Esophagus squamous epithelium (tissue), 5 donors: ENCODE data around the gene ZMIZ2. TPM values are rescaled to one million over a fixed set of nuclear protein-coding genes. Genes with fewer than 3 reads are reported as not detected.
"Not testable (repeated sequence)": the region's sequence is repeated elsewhere in the genome, so short reads cannot be mapped to it uniquely, and the experiment has no call there.

Source experiments
- DNase-seq: peaks from one replicate; lab custom pipeline; 2025; lab: John Stamatoyannopoulos, UW
- H3K27ac ChIP-seq, 4 donors: fragments of 200-600 bp; sonication (generic); one replicate each; pipeline ENCODE4 v1.5.1; 2016 to 2019; ENCODE audit warnings: mild to moderate bottlenecking in 1 of 4
- H3K27me3 ChIP-seq, 4 donors: fragments of 200-600 bp; sonication (generic); 1 replicate in 3 of 4; 2 replicates in 1 of 4; pipeline versions ENCODE4 v1.5.1 to v1.6.0; 2017 to 2021; ENCODE audit warnings: antibody characterized with exemption in 1 of 4
- H3K36me3 ChIP-seq, 3 donors: fragments of 200-600 bp; sonication (generic); one replicate each; pipeline ENCODE4 v1.5.1; 2016 to 2019
- H3K4me1 ChIP-seq, 3 donors: fragments of 200-600 bp; sonication (generic); one replicate each; pipeline ENCODE4 v1.5.1; 2017 to 2019
- H3K4me3 ChIP-seq, 4 donors: fragments of 200-600 bp; sonication (generic); 1 replicate in 3 of 4; 2 replicates in 1 of 4; pipeline ENCODE4 v1.5.1; 2016 to 2019; ENCODE audit warnings: mild to moderate bottlenecking in 2 of 4, moderate library complexity in 1 of 4
- H3K9me3 ChIP-seq, 3 donors: fragments of 200-600 bp; sonication (generic); one replicate each; pipeline ENCODE4 v1.5.1; 2016 to 2019
- POLR2A ChIP-seq, 4 donors: fragments of 450-650 bp; IDR thresholded peaks; one replicate each; pipeline ENCODE4 v1.6.1; 2017; ENCODE audit warnings: antibody characterized with exemption in 4 of 4, mild to moderate bottlenecking in 4 of 4, moderate library complexity in 3 of 4
- WGBS, 2 donors: methylation state at CpG; one replicate each; pipeline ENCODE4 v1.1.5; 2018; 5-methylcytosine and 5-hydroxymethylcytosine counted together
- intact Hi-C: fragments of 100-400 bp; cut with DNase I; formaldehyde crosslinking; loops from one replicate; pipeline ENCODE4 v1.15.0; 2022
- total RNA-seq, 4 donors: library from RNA; depleted of rRNA; stranded (reverse); fragments of >200 nt; gene quantifications; one replicate each; pipeline ENCODE4 v1.1.0, GENCODE V29; 2016
- TF ChIP-seq, protein P1 (sequence below), 6 experiments: fragments of 450-650 bp in 4 of 6; fragments of 200-600 bp in 2 of 6; sonication (generic) in 2 of 6; IDR thresholded peaks; one replicate each; pipeline ENCODE4 v1.5.1; 2016 to 2019; ENCODE audit warnings: antibody characterized with exemption in 6 of 6, mild to moderate bottlenecking in 4 of 6, moderate library complexity in 4 of 6
- donor health status: DM: yes; HTN: yes; CAD: no.

The ZMIZ2 gene, protein sequence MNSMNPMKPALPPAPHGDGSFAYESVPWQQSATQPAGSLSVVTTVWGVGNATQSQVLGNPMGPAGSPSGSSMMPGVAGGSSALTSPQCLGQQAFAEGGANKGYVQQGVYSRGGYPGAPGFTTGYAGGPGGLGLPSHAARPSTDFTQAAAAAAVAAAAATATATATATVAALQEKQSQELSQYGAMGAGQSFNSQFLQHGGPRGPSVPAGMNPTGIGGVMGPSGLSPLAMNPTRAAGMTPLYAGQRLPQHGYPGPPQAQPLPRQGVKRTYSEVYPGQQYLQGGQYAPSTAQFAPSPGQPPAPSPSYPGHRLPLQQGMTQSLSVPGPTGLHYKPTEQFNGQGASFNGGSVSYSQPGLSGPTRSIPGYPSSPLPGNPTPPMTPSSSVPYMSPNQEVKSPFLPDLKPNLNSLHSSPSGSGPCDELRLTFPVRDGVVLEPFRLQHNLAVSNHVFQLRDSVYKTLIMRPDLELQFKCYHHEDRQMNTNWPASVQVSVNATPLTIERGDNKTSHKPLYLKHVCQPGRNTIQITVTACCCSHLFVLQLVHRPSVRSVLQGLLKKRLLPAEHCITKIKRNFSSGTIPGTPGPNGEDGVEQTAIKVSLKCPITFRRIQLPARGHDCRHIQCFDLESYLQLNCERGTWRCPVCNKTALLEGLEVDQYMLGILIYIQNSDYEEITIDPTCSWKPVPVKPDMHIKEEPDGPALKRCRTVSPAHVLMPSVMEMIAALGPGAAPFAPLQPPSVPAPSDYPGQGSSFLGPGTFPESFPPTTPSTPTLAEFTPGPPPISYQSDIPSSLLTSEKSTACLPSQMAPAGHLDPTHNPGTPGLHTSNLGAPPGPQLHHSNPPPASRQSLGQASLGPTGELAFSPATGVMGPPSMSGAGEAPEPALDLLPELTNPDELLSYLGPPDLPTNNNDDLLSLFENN
- total RNA-seq, result 10 to 100 TPM in 3 of 4 donors, 1 to 10 TPM in 1; 6.9 to 25.4 (median 18.3) TPM

DNA sequence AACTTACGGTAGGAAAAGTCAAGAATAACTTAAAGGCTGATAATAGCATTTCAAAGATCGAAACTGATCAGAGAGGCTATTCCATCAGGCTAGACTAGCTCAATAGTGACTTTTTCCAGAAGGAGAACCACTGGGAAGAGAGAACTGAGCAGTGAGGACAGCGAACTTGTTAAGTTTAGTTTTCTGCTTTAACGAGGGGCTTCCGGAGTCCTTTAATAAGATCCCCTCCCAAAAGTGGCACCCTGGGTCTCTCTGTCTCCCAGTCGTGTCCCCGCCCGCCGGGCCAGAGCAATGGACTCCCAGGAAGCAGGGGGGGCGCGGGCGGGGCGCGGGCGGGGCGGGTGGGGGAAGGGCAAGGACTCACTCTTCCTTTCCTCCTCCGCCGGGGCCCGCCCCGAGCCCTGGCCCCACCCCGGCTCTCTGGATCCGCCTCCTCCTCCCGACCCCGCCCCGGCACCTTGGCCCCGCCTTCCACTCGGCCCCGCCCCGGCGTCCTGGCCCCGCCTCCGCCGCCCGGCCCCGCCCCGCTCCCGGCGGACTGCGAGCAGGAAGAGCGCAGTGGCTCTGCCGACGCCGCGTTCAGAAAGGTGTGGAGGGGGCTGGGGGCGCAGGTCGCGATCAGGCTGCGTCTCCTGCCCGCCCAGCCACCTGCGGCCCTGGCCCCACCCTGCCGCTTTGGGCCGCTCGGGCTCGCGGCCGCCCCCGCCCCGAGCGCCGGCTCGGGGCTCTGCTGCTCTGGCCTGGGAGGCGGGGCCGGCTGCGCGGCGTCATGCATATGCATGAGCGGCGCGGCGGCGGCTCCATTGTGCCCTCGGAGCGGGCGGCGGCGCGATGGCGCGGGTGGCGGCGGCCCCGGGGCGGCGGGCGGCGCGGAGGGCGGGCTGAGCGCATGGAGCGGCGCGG lies at the start of gene ZMIZ2:
TSS of gene ZMIZ2 (plus strand) at position 803 of the 903 bp plus-strand sequence. CDS start 7,403 bp downstream, outside the sequence.
- 1 to 3% methylated on average over 9 to 12 of the region's 92 CpGs for WGBS, 2 donors
- intact Hi-C loops, result no loop called here
- DNase-seq, result peak; percentile 70
- H3K36me3 ChIP-seq, result peaks cover 0 to 23% (median 0%) of the 10 kb centered on the region in 3 donors
- no peaks in the 10 kb centered on the region for H3K27me3 ChIP-seq
- peaks cover 14 to 57% (median 28%) of the 10 kb centered on the region in 3 donors for H3K4me1 ChIP-seq
- peak in 3 of 4 donors; percentile 23 to 62 (median 34) for TF ChIP-seq POLR2A (IDR thresholded peaks at IDR 0.05)
- TF ChIP-seq, protein P1, sequence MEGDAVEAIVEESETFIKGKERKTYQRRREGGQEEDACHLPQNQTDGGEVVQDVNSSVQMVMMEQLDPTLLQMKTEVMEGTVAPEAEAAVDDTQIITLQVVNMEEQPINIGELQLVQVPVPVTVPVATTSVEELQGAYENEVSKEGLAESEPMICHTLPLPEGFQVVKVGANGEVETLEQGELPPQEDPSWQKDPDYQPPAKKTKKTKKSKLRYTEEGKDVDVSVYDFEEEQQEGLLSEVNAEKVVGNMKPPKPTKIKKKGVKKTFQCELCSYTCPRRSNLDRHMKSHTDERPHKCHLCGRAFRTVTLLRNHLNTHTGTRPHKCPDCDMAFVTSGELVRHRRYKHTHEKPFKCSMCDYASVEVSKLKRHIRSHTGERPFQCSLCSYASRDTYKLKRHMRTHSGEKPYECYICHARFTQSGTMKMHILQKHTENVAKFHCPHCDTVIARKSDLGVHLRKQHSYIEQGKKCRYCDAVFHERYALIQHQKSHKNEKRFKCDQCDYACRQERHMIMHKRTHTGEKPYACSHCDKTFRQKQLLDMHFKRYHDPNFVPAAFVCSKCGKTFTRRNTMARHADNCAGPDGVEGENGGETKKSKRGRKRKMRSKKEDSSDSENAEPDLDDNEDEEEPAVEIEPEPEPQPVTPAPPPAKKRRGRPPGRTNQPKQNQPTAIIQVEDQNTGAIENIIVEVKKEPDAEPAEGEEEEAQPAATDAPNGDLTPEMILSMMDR (IDR thresholded peaks at IDR 0.05), result no peak
- H3K4me3 ChIP-seq, result peak within 1 kb of the TSS; percentile 74 to 99 (median 76)
- H3K27ac ChIP-seq, result peak within 1 kb of the TSS; percentile 92 to 100 (median 98)
- H3K9me3 ChIP-seq, result no peaks in the 10 kb centered on the region

DNA sequence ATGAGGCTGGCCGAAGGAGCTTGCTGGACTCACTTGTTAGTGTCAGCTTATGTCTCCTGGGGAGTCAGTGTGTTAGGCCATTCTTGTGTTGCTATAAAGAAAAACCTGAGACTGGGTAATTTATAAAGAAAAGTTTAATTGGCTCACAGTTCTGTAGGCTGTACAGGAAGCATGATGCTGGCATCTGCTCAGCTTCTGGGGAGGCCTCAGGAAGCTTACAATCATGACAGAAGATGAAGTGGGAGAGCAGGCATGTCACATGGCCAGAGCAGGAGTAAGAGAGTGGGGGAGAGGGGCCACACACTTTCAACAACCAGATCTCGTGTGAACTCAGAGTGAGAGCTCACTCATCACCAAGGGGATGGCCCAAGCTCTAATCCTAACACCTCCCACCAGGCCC lies 49.0 kb upstream of the ZMIZ2 start:
- H3K4me3 ChIP-seq, H3K27ac ChIP-seq, H3K27me3 ChIP-seq, DNase-seq, H3K9me3 ChIP-seq, H3K4me1 ChIP-seq, intact Hi-C loops: not testable (repeated sequence)
- WGBS, 2 donors, result 88 to 100% methylated on average over 2 of the region's 2 CpGs
- peaks cover 40 to 100% (median 62%) of the 10 kb centered on the region in 3 donors for H3K36me3 ChIP-seq

DNA sequence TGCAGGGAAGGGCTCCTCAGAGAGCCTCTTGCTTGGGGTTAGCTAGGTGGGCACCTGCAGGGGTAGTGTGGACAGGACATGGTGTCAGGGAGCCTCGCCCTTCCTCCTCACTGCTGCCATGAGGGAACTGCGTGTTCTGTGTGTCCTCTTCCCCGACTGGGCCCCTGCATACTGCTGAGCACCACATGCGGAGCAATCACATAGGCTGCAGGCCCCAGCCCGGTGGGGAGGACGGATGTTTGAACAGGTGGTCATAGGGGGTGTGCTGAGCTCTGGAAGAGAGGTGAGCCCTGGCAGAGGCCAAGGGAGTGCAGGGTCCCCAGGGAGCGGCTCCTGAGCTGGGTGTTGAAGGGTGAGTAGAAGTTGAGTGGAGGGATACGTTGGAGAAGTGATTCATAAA lies 48.3 kb upstream of the ZMIZ2 start:
- no peaks in the 10 kb centered on the region for H3K4me1 ChIP-seq
- WGBS, 2 donors, result 82 to 97% methylated on average over 3 to 5 of the region's 8 CpGs
- H3K27me3 ChIP-seq, result no peaks in the 10 kb centered on the region
- TF ChIP-seq POLR2A (IDR thresholded peaks at IDR 0.05), result no peak
- H3K4me3 ChIP-seq, result no peak overlapping the region
- intact Hi-C loops, result no loop called here
- no peaks in the 10 kb centered on the region for H3K9me3 ChIP-seq
- no peak overlapping the region for H3K27ac ChIP-seq
- no peak for DNase-seq
- H3K36me3 ChIP-seq, result peaks cover 36 to 97% (median 55%) of the 10 kb centered on the region in 3 donors

DNA sequence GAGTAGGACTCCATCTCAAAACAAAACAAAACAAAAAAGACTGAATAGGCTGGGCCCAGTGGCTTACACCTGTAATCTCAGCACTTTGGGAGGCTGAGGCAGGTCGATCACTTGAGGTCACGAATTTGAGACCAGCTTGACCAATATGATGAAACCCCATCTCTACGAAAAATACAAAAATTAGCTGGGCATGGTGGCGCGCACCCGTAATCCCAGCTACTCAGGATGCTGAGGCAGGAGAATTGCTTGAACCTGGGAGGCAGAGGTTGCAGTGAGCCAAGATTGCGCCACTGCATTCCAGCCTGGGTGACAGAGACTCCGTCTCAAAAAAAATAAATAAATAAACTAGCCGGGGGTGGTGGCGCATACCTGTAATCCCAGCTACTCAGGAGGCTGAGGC lies 45.3 kb upstream of the ZMIZ2 start:
- H3K4me1 ChIP-seq, H3K27me3 ChIP-seq, DNase-seq, H3K27ac ChIP-seq, H3K4me3 ChIP-seq, intact Hi-C loops, H3K9me3 ChIP-seq: not testable (repeated sequence)
- H3K36me3 ChIP-seq, result peaks cover 29 to 97% (median 49%) of the 10 kb centered on the region in 3 donors
- WGBS, 2 donors, result 91 to 95% methylated on average over 7 to 10 of the region's 10 CpGs

DNA sequence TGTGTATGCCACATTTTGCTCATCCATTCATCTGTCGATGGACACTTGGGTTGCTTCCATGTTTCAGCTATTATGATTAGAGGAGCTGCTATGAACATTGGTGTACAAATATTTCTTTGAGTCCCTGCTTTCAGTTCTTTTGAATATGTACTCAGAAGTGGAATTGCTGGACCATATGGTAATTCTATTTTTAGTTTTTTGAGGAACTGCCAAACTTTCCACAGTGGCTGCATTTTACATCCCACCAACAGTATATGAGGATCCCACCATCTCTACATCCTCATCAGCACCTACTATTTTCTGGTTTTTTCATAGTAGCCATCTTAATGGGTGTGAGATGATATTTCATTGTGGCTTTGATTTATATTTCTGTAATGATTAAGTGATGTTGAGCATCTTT lies 44.7 kb upstream of the ZMIZ2 start:
- no peaks in the 10 kb centered on the region for H3K27me3 ChIP-seq
- H3K36me3 ChIP-seq, result peaks cover 30 to 97% (median 47%) of the 10 kb centered on the region in 3 donors
- H3K4me3 ChIP-seq, result no peak overlapping the region
- H3K9me3 ChIP-seq, result no peaks in the 10 kb centered on the region
- H3K4me1 ChIP-seq, result no peaks in the 10 kb centered on the region
- TF ChIP-seq, protein P1 (IDR thresholded peaks at IDR 0.05), result no peak
- TF ChIP-seq POLR2A (IDR thresholded peaks at IDR 0.05), result no peak
- DNase-seq, result no peak
- no peak overlapping the region for H3K27ac ChIP-seq
- intact Hi-C loops, result no loop called here
- 54 to 73% methylated on average over 1 of the region's 1 CpG for WGBS, 2 donors

DNA sequence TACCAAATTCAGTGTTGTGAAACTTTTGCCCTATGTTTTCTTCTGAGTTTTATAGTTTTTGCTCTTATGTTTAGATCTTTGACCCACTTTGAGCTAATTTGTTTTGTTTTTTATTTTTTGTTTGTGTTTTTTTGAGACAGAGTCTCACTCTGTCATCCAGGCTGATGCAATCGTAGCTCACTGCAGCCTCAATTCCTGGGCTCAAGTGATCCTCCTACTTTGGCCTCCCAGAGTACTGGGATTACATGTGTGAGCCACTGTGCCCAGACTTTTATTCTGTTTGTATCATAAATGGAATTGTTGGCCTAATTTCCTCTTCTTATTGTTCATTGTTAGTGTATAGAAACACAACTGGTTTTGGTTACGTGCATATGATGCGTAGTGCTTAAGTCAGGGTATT lies 43.2 kb upstream of the ZMIZ2 start:
- Histone ChIP-seq H3K9me3 (no peaks in the 10 kb centered on the region), H3K4me3 (no peak overlapping the region), H3K4me1 (no peaks in the 10 kb centered on the region), H3K27ac (no peak overlapping the region), H3K36me3 (peaks cover 25 to 95% (median 34%) of the 10 kb centered on the region in 3 donors), H3K27me3 (no peaks in the 10 kb centered on the region)
- TF ChIP-seq, protein P1 (IDR thresholded peaks at IDR 0.05), result no peak
- no peak for TF ChIP-seq POLR2A (IDR thresholded peaks at IDR 0.05)
- 91 to 92% methylated on average over 3 of the region's 3 CpGs for WGBS, 2 donors
- DNase-seq, result no peak
- intact Hi-C loops, result no loop called here
